Esophagus muscularis mucosa (tissue), 3 donors: ENCODE measurements around the gene KMT2D.

ENCODE experiments used
- CTCF ChIP-seq, 3 experiments: fragments of 200-600 bp in 2 of 3; fragments of 450-650 bp in 1 of 3; sonication (generic) in 2 of 3; IDR thresholded peaks; one replicate each; pipeline ENCODE4 v1.5.1; 2017 to 2019; ENCODE audit warnings: antibody characterized with exemption in 3 of 3, mild to moderate bottlenecking in 2 of 3, moderate library complexity in 1 of 3
- POLR2AphosphoS5 ChIP-seq, 2 donors: sonication (generic); formaldehyde crosslinking; IDR thresholded peaks; one replicate each; pipeline ENCODE4 v1.6.1; 2017; ENCODE audit warnings: antibody characterized with exemption in 2 of 2

DNA sequence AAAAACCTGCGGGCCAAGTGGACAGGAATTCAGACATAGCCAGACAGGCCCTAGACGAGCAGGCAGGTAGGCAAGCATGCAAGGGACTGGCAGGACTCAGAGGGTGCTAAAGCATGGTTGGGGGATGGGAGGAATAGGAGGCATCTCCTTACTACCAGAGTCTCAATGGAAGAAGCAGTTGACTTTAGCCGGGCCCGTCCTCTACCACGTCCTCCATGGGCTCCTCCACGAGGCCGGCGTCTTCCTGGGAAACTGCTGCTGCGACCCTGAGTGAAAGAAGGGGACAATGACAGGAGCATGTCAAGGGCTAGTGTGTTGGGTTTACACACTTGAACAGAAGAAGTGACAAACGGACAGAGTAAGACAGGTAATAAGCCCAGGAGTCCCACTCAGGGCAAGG is 11.6 kb downstream of the KMT2D start:
- TF ChIP-seq CTCF (IDR thresholded peaks at IDR 0.05) (no peak), POLR2AphosphoS5 (IDR thresholded peaks at IDR 0.05) (no peak)
